ENCODE data around the gene RP2.
A peak's percentile ranks its signal among the peaks of the same experiment; 100 is the strongest.

Gene RP2

GRCh38 chrX:46836701-46837557 is at the start of gene RP2:
Gene RP2, plus strand, starts transcription at chrX:46837043. Its CDS starts 58 bp downstream, at chrX:46837101.
- DNase-seq, result peak; percentile 70 to 76

GRCh38 chrX:46788902-46789301 is 47.9 kb upstream of the RP2 start:
- DNase-seq, result no peak

- DNase-seq, result no peak
Measured at GRCh38 chrX:46791927-46792809, 44.7 kb upstream of the RP2 start.

GRCh38 chrX:46792810-46793188 is 44.0 kb upstream of the RP2 start:
- no peak for DNase-seq

- no peak for DNase-seq
Measured at GRCh38 chrX:46793386-46794143, 43.3 kb upstream of the RP2 start.

- DNase-seq, result peak; percentile 65 to 66
Measured at GRCh38 chrX:46796574-46797191, 40.2 kb upstream of the RP2 start.

GRCh38 chrX:46803140-46803539 is 33.7 kb upstream of the RP2 start:
- no peak for DNase-seq

GRCh38 chrX:46805270-46805669 is 31.6 kb upstream of the RP2 start:
- DNase-seq, result no peak

- no peak for DNase-seq
Measured at GRCh38 chrX:46811121-46811520, 25.7 kb upstream of the RP2 start.

- DNase-seq, result no peak
Measured at GRCh38 chrX:46812445-46812844, 24.4 kb upstream of the RP2 start.

- DNase-seq, result no peak
Measured at GRCh38 chrX:46814966-46815365, 21.9 kb upstream of the RP2 start.

- no peak for DNase-seq
Measured at GRCh38 chrX:46819136-46819535, 17.7 kb upstream of the RP2 start.

- no peak for DNase-seq
Measured at GRCh38 chrX:46820391-46821100, 16.3 kb upstream of the RP2 start.

- no peak for DNase-seq
Measured at GRCh38 chrX:46823481-46823880, 13.4 kb upstream of the RP2 start.

GRCh38 chrX:46831765-46832327 is 5.0 kb upstream of the RP2 start:
- DNase-seq, result no peak

GRCh38 chrX:46837558-46838485 is 979 bp downstream of the RP2 start:
- DNase-seq, result no peak

- no peak for DNase-seq
Measured at GRCh38 chrX:46838486-46838870, 1.6 kb downstream of the RP2 start.

GRCh38 chrX:46838974-46839480 is 2.2 kb downstream of the RP2 start:
- DNase-seq, result no peak

GRCh38 chrX:46840946-46841345 is 4.1 kb downstream of the RP2 start:
- no peak for DNase-seq

GRCh38 chrX:46841346-46841745 is 4.5 kb downstream of the RP2 start:
- no peak for DNase-seq

Measured in activated CD4-positive, alpha-beta T cell treated with anti-CD3 and anti-CD28 coated beads, Interleukin-2, amount 50 U/mL, for 4 hours (primary cell).